GM12878 (cell line): ENCODE measurements around the gene FBXL17.

ENCODE experiments used
- RBBP5 ChIP-seq: fragments of 200-600 bp; sonication (generic); conservative IDR thresholded peaks from 2 replicates; pipeline ENCODE4 v1.6.1; 2016
- YY1 ChIP-seq: IDR thresholded peaks from 2 replicates; pipeline ENCODE4 v1.6.1; 2011; ENCODE audit warnings: low read depth, mild to moderate bottlenecking, low read length

GRCh38 chr5:108315829-108316228 is 66.1 kb downstream of the FBXL17 start:
- TF ChIP-seq RBBP5: no peak
- TF ChIP-seq YY1: no peak
